Naive thymus-derived CD8-positive, alpha-beta T cell (primary cell): ENCODE results near the gene TRAF5. TPM values are rescaled to one million over a fixed set of nuclear protein-coding genes. Genes with fewer than 3 reads are reported as not detected.
"Not testable (repeated sequence)": the region's sequence is repeated elsewhere in the genome, so short reads cannot be mapped to it uniquely, and the experiment has no call there.

Experiments used
- ATAC-seq, 2 donors: fragments of 150-1000 bp; cut with Tn5 transposase in 1 of 2; sonication (Bioruptor Pico), chemical (Tn5 transposase) in 1 of 2; 1 replicate in 1 of 2; 2 replicates in 1 of 2; pipeline ENCODE4 v1.10.0; 2021; ENCODE audit warnings: mild to moderate bottlenecking in 2 of 2, moderate library complexity in 2 of 2
- POLR2A ChIA-PET: fragments of 350-600 bp; sonication (Branson Sonifier 250); formaldehyde crosslinking; loops from one replicate; lab custom pipeline; 2021; ENCODE audit warnings: antibody characterized with exemption; lab: Charles Lee
- DNase-seq, 10 donors: peaks; one replicate each; pipeline versions ENCODE4 v3.0.0 to v3.0.0-alpha.2; 2020 to 2022
- H3K27ac Mint-ChIP-seq, 10 donors: one replicate each; pipeline ENCODE4 v1.8.0; 2020 to 2022; ENCODE audit warnings: mild to moderate bottlenecking in 10 of 10, mixed read lengths in 10 of 10, moderate library complexity in 4 of 10, inconsistent platforms in 1 of 10
- H3K27me3 Mint-ChIP-seq, 5 donors: one replicate each; pipeline ENCODE4 v1.8.0; 2021 to 2022; ENCODE audit warnings: mixed read lengths in 5 of 5
- H3K36me3 Mint-ChIP-seq, 3 donors: one replicate each; pipeline ENCODE4 v1.8.0; 2020 to 2022; ENCODE audit warnings: mixed read lengths in 3 of 3, mild to moderate bottlenecking in 2 of 3, inconsistent platforms in 1 of 3
- H3K4me1 Mint-ChIP-seq, 4 donors: one replicate each; pipeline ENCODE4 v1.8.0; 2021 to 2022; ENCODE audit warnings: mixed read lengths in 4 of 4
- H3K4me3 Mint-ChIP-seq, 10 donors: one replicate each; pipeline ENCODE4 v1.8.0; 2020 to 2022; ENCODE audit warnings: mild to moderate bottlenecking in 10 of 10, mixed read lengths in 10 of 10, moderate library complexity in 6 of 10, inconsistent platforms in 1 of 10
- H3K9me3 Mint-ChIP-seq, 9 donors: one replicate each; pipeline ENCODE4 v1.8.0; 2020 to 2022; ENCODE audit warnings: mixed read lengths in 9 of 9, mild to moderate bottlenecking in 3 of 9, inconsistent platforms in 1 of 9, moderate library complexity in 1 of 9
- polyA plus RNA-seq, 3 donors: library from polyadenylated mRNA; unstranded; fragments of 300-500 nt; fragmentation: Illumina TruSeq; gene quantifications; one replicate each; pipeline ENCODE4 v1.2.3, GENCODE V29; 2021
- total RNA-seq, 8 experiments: library from RNA in 2 of 8; stranded (reverse) in 2 of 8; gene quantifications; one replicate each; pipeline ENCODE4 v1.2.3 and lab custom pipeline; 2021 to 2026

The TRAF5 gene
- total and polyA plus RNA-seq, 5 experiments from 2014 or later = 18.2 to 74.3 (median 32.5) TPM

DNA sequence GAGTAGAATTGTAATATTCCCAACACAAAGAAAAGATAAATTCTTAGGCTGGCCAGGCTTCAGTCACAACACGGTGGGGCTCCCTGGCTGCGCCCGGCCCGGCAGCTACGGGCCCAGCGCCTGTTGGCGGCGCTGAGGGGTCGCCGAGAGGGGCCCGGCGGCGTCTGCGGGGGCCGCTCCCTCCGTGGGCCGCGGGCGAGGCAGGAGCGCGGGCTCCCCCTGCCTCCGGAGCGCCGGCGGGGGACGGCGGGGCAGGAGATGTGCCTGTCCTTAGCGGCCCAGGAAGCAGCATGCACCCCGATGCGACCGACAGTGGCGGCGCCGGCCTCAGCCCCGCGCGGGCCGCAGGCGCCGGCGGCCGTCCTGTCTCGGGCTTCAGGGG lies 89.6 kb downstream of the TRAF5 start:
- not testable (repeated sequence) for H3K9me3 Mint-ChIP-seq, H3K36me3 Mint-ChIP-seq, H3K27me3 Mint-ChIP-seq
- POLR2A ChIA-PET = interaction anchor here (0.9 to 1.8 kb wide), 4 partner anchors 34 to 620 kb away, joined by 3 to 12 read pairs (median 3); partner anchors contain the start of gene DTL
- peaks cover 12 to 18% (median 14%) of the 10 kb centered on the region in 4 donors for H3K4me1 Mint-ChIP-seq
- peak overlapping the region in 6 of 10 donors; percentile 1 to 82 (median 64) for H3K27ac Mint-ChIP-seq
- ATAC-seq = peak; percentile 76 to 77
- peak overlapping the region; percentile 46 to 79 (median 70) for H3K4me3 Mint-ChIP-seq
- peak in 9 of 10 donors; percentile 3 to 29 (median 26) for DNase-seq

DNA sequence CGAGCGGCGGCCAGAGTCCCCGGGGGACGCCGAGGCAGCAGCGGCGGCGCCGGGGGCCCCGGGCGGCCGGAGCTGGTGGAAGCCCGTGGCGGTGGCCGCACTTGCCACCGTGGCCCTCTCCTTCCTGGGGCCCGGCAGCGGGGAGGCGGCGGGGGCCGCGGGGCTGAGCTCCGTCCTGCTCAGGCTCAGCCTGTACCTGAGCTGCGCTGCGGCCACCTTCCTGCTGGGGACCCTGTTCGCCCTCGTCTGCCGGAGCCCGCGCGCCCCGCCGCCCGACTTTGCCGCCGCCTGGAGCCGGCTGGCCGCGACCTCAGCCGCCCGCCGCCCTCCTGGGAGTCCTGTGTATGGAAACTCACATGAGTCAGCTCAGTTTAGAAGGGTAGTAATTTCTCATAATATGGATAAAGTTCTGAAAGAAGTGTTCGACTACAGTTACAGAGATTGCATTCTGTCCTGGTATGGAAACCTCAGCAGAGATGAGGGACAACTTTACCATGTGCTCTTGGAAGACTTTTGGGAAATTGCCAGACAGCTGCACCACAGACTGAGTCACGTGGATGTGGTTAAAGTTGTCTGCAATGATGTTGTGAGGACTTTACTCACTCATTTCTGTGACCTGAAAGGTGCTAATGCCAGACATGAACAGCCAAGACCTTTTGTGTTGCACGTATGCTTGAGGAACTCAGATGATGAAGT lies 90.1 kb downstream of the TRAF5 start:
- H3K9me3 Mint-ChIP-seq, H3K36me3 Mint-ChIP-seq, H3K27me3 Mint-ChIP-seq: not testable (repeated sequence)
- Mint-ChIP-seq H3K27ac (peak overlapping the region in 7 of 10 donors; percentile 33 to 90 (median 78)), H3K4me3 (peak overlapping the region; percentile 59 to 82 (median 73)), H3K4me1 (peaks cover 12 to 18% (median 14%) of the 10 kb centered on the region in 4 donors)
- DNase-seq (peak in 8 of 10 donors; percentile 9 to 39 (median 28)), ATAC-seq (peak; percentile 64 to 79)
- POLR2A ChIA-PET = interaction anchor here (0.9 to 1.8 kb wide), 4 partner anchors 35 to 619 kb away, joined by 3 to 12 read pairs (median 3); partner anchors contain the start of gene DTL

DNA sequence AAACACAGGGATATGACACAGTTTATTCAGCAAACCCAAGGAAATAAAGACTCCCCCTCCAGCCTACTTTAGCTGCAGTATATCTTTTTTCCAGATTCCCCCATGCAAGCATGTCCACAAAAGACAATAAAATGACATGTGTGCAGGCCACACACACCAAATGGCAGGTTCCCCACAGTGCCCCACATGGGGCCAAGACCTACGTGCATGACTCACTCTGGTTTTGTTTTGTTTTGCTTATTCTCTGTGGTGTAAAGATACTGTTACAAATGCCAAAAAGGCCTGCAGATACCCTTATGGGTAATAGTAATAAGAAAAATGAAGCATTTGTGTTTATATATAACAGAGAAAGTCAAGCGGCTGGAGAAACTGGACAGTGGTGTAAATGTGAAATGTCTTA lies 93.8 kb downstream of the TRAF5 start:
- peaks cover 0 to 1% (median 0%) of the 10 kb centered on the region in 9 donors for H3K9me3 Mint-ChIP-seq
- H3K36me3 Mint-ChIP-seq = no peaks in the 10 kb centered on the region
- no peak overlapping the region for H3K4me3 Mint-ChIP-seq
- no peaks in the 10 kb centered on the region for H3K27me3 Mint-ChIP-seq
- no peak for DNase-seq
- peaks cover 12 to 18% (median 14%) of the 10 kb centered on the region in 4 donors for H3K4me1 Mint-ChIP-seq
- no peak for ATAC-seq
- POLR2A ChIA-PET = no interaction called here
- H3K27ac Mint-ChIP-seq = peak overlapping the region in 2 of 10 donors; percentile 1 to 10

DNA sequence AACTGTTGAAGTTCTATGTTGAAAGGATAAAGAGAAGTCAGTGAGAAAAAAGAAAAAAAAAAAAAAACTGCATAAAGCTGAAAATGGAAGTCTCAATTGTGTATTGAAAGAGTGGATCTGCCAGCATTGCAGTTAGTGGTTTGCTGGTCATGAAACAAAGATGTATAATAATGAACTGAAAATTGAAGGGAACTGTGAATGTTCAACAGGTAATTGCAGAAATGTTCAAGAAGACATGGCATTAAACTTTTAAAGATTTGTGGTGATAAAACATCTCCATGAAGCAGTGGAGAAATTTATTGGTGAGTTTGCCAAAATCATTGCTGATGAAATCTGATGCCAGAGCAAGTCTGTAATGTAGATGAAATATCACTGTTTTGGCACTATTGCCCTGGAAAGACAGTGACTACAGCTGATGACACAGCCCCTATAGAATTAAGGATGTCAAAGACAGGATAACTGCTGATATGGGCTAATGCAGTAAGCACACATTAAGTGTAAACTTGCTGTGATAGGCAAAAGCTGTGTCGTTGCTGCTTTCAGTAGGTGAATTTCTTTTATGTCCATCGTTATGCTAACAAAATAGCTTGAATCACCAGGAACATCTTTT lies 94.3 kb downstream of the TRAF5 start:
- Mint-ChIP-seq H3K4me3 (no peak overlapping the region), H3K36me3 (no peaks in the 10 kb centered on the region), H3K27ac (peak overlapping the region in 2 of 10 donors; percentile 1 to 10), H3K27me3 (no peaks in the 10 kb centered on the region), H3K9me3 (no peaks in the 10 kb centered on the region), H3K4me1 (peaks cover 9 to 15% (median 11%) of the 10 kb centered on the region in 4 donors)
- DNase-seq (no peak), ATAC-seq (no peak)
- POLR2A ChIA-PET = no interaction called here

DNA sequence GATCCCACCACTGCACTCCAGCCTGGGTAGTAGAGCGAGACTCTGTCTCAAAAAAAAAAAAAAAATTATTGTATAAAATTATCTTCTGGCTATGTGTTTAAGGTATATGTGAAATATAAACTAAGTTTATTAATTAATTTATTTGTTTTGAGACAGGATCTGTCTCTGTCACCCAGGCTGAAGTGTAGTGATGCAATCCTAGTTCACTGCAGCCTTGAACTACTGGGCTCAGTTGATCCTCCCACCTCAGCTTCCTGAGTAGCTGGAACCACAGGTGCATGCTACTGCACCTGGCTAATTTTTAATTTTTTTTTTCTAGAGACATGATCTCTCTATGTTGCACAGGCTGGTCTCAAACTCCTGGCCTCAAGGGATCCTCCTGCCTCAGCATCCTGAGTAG lies 97.4 kb downstream of the TRAF5 start:
- Mint-ChIP-seq H3K27ac (no peak overlapping the region), H3K4me1 (peaks cover 0 to 4% (median 0%) of the 10 kb centered on the region in 4 donors), H3K27me3 (no peaks in the 10 kb centered on the region), H3K36me3 (peaks cover 0 to 2% (median 0%) of the 10 kb centered on the region in 3 donors), H3K4me3 (no peak overlapping the region), H3K9me3 (no peaks in the 10 kb centered on the region)
- no peak for DNase-seq
- no peak for ATAC-seq
- POLR2A ChIA-PET = no interaction called here

Other genes starting within 250 kb of the TRAF5 start
- gene KCNH1, start 192.7 kb upstream of the TRAF5 start, total RNA-seq = not detected
- not detected for gene KCNH1, start 192.7 kb upstream of the TRAF5 start, polyA plus RNA-seq
- gene RCOR3, start 67.5 kb upstream of the TRAF5 start, total RNA-seq = 10 to 100 TPM; 84.8 to 88.6 TPM
- 10 to 100 TPM; 22.5 to 29.3 (median 24.7) TPM for gene RCOR3, start 67.5 kb upstream of the TRAF5 start, polyA plus RNA-seq
- gene RD3, start 165.3 kb downstream of the TRAF5 start, total RNA-seq = not detected
- gene RD3, start 165.3 kb downstream of the TRAF5 start, polyA plus RNA-seq = not detected